ENCODE data around the gene CCDC43. TPM values are rescaled to one million over a fixed set of nuclear protein-coding genes. Genes with fewer than 3 reads are reported as not detected.

CCDC43 gene
- polyA plus RNA-seq, 1 experiment = 18.0 TPM

GRCh38 chr17:44655983-44656710, 33.4 kb downstream of the CCDC43 start, which contains the start of gene MEIOC:
MEIOC (plus strand) TSS chr17:44656468; CDS start chr17:44656614, 146 bp downstream.
- 0 out of 2 replicates have a peak, but pooled peaks have one; percentile 2 for TF ChIP-seq CTCF (IDR thresholded peaks at IDR 0.05; ENCODE audit: low read depth, low read length)

GRCh38 chr17:44653954-44654353, 35.6 kb downstream of the CCDC43 start:
- no peak overlapping the region for H3K27ac ChIP-seq (ENCODE audit: low read depth, low read length)
- ChIA-PET POLR2A (interaction anchor here (0.5 kb wide), 1 partner anchor 16 kb away, joined by 4 read pairs; no protein-coding TSS in a partner anchor), CTCF (interaction anchor here (0.5 kb wide), 1 partner anchor 121 kb away, joined by 7 read pairs; no protein-coding TSS in a partner anchor)
- TF ChIP-seq CTCF (IDR thresholded peaks at IDR 0.05; ENCODE audit: low read depth, low read length) = no peak
- H3K27me3 ChIP-seq (ENCODE audit: control insufficient read depth, insufficient read depth, low read length) = peaks cover 26% of the 10 kb centered on the region
- no peak overlapping the region for H3K4me3 ChIP-seq (ENCODE audit: low read depth, low read length)
- peaks cover 18% of the 10 kb centered on the region for H3K9me3 ChIP-seq (ENCODE audit: control insufficient read depth, insufficient read depth, low read length)
- no peak for DNase-seq (ENCODE audit: low read depth, low spot score)

More at GRCh38 chr17:44655983-44656710, 33.4 kb downstream of the CCDC43 start, which contains the start of gene MEIOC:
- Histone ChIP-seq H3K9me3 (ENCODE audit: control insufficient read depth, insufficient read depth, low read length) (peaks cover 18% of the 10 kb centered on the region), H3K27ac (ENCODE audit: low read depth, low read length) (no peak within 1 kb of the TSS), H3K4me3 (ENCODE audit: low read depth, low read length) (peak within 1 kb of the TSS; percentile 13; the same call in 1 of the 2 replicates), H3K27me3 (ENCODE audit: control insufficient read depth, insufficient read depth, low read length) (peaks cover 26% of the 10 kb centered on the region)
- ChIA-PET POLR2A (interaction anchor here (0.7 kb wide), 1 partner anchor 1972 kb away, joined by 4 read pairs; no protein-coding TSS in a partner anchor), CTCF (interaction anchor here (0.6 to 2.3 kb wide), 4 partner anchors 16 to 152 kb away, joined by 3 to 6 read pairs (median 4); no protein-coding TSS in a partner anchor)
- DNase-seq (ENCODE audit: low read depth, low spot score) = no peak

GRCh38 chr17:44653384-44653783, 36.2 kb downstream of the CCDC43 start:
- no peak for TF ChIP-seq CTCF (IDR thresholded peaks at IDR 0.05; ENCODE audit: low read depth, low read length)
- ChIA-PET POLR2A (interaction anchor here (0.5 kb wide), 1 partner anchor 16 kb away, joined by 4 read pairs; no protein-coding TSS in a partner anchor), CTCF (no interaction called here)
- DNase-seq (ENCODE audit: low read depth, low spot score) = no peak
- peaks cover 18% of the 10 kb centered on the region for H3K9me3 ChIP-seq (ENCODE audit: control insufficient read depth, insufficient read depth, low read length)
- no peak overlapping the region for H3K4me3 ChIP-seq (ENCODE audit: low read depth, low read length)
- H3K27me3 ChIP-seq (ENCODE audit: control insufficient read depth, insufficient read depth, low read length) = peaks cover 26% of the 10 kb centered on the region
- H3K27ac ChIP-seq (ENCODE audit: low read depth, low read length) = no peak overlapping the region

GRCh38 chr17:44652727-44653126, 36.8 kb downstream of the CCDC43 start:
- H3K27ac ChIP-seq (ENCODE audit: low read depth, low read length) = no peak overlapping the region
- peaks cover 26% of the 10 kb centered on the region for H3K27me3 ChIP-seq (ENCODE audit: control insufficient read depth, insufficient read depth, low read length)
- ChIA-PET CTCF (no interaction called here), POLR2A (interaction anchor here (1.0 kb wide), 1 partner anchor 19 kb away, joined by 3 read pairs; no protein-coding TSS in a partner anchor)
- TF ChIP-seq CTCF (IDR thresholded peaks at IDR 0.05; ENCODE audit: low read depth, low read length) = no peak
- DNase-seq (ENCODE audit: low read depth, low spot score) = no peak
- peaks cover 18% of the 10 kb centered on the region for H3K9me3 ChIP-seq (ENCODE audit: control insufficient read depth, insufficient read depth, low read length)
- H3K4me3 ChIP-seq (ENCODE audit: low read depth, low read length) = no peak overlapping the region

GRCh38 chr17:44651228-44651627, 38.3 kb downstream of the CCDC43 start:
- no peak for TF ChIP-seq CTCF (IDR thresholded peaks at IDR 0.05; ENCODE audit: low read depth, low read length)
- CTCF ChIA-PET = no interaction called here
- peaks cover 11% of the 10 kb centered on the region for H3K9me3 ChIP-seq (ENCODE audit: control insufficient read depth, insufficient read depth, low read length)
- no peak for DNase-seq (ENCODE audit: low read depth, low spot score)
- no peak overlapping the region for H3K4me3 ChIP-seq (ENCODE audit: low read depth, low read length)
- POLR2A ChIA-PET = no interaction called here
- H3K27ac ChIP-seq (ENCODE audit: low read depth, low read length) = no peak overlapping the region
- peaks cover 19% of the 10 kb centered on the region for H3K27me3 ChIP-seq (ENCODE audit: control insufficient read depth, insufficient read depth, low read length)

Data from AG04450 (cell line).